Esophagus squamous epithelium (tissue), 5 donors: ENCODE data around the gene C20orf141. TPM values are rescaled to one million over a fixed set of nuclear protein-coding genes. Genes with fewer than 3 reads are reported as not detected.
"Not testable (repeated sequence)": the region's sequence is repeated elsewhere in the genome, so short reads cannot be mapped to it uniquely, and the experiment has no call there.

Experiments used
- DNase-seq: peaks from one replicate; lab custom pipeline; 2025; lab: John Stamatoyannopoulos, UW
- H3K27ac ChIP-seq, 4 donors: fragments of 200-600 bp; sonication (generic); one replicate each; pipeline ENCODE4 v1.5.1; 2016 to 2019; ENCODE audit warnings: mild to moderate bottlenecking in 1 of 4
- H3K27me3 ChIP-seq, 4 donors: fragments of 200-600 bp; sonication (generic); 1 replicate in 3 of 4; 2 replicates in 1 of 4; pipeline versions ENCODE4 v1.5.1 to v1.6.0; 2017 to 2021; ENCODE audit warnings: antibody characterized with exemption in 1 of 4
- H3K36me3 ChIP-seq, 3 donors: fragments of 200-600 bp; sonication (generic); one replicate each; pipeline ENCODE4 v1.5.1; 2016 to 2019
- H3K4me1 ChIP-seq, 3 donors: fragments of 200-600 bp; sonication (generic); one replicate each; pipeline ENCODE4 v1.5.1; 2017 to 2019
- H3K4me3 ChIP-seq, 4 donors: fragments of 200-600 bp; sonication (generic); 1 replicate in 3 of 4; 2 replicates in 1 of 4; pipeline ENCODE4 v1.5.1; 2016 to 2019; ENCODE audit warnings: mild to moderate bottlenecking in 2 of 4, moderate library complexity in 1 of 4
- H3K9me3 ChIP-seq, 3 donors: fragments of 200-600 bp; sonication (generic); one replicate each; pipeline ENCODE4 v1.5.1; 2016 to 2019
- CTCF ChIP-seq, 6 experiments: fragments of 450-650 bp in 4 of 6; fragments of 200-600 bp in 2 of 6; sonication (generic) in 2 of 6; IDR thresholded peaks; one replicate each; pipeline ENCODE4 v1.5.1; 2016 to 2019; ENCODE audit warnings: antibody characterized with exemption in 6 of 6, mild to moderate bottlenecking in 4 of 6, moderate library complexity in 4 of 6
- POLR2A ChIP-seq, 4 donors: fragments of 450-650 bp; IDR thresholded peaks; one replicate each; pipeline ENCODE4 v1.6.1; 2017; ENCODE audit warnings: antibody characterized with exemption in 4 of 4, mild to moderate bottlenecking in 4 of 4, moderate library complexity in 3 of 4
- WGBS, 2 donors: methylation state at CpG; one replicate each; pipeline ENCODE4 v1.1.5; 2018; 5-methylcytosine and 5-hydroxymethylcytosine counted together
- intact Hi-C: fragments of 100-400 bp; cut with DNase I; formaldehyde crosslinking; loops from one replicate; pipeline ENCODE4 v1.15.0; 2022
- total RNA-seq, 4 donors: library from RNA; depleted of rRNA; stranded (reverse); fragments of >200 nt; gene quantifications; one replicate each; pipeline ENCODE4 v1.1.0, GENCODE V29; 2016
- donor health status: DM: yes; HTN: yes; CAD: no.

The C20orf141 gene
- total RNA-seq, 4 donors from 2014 or later, result not detected

- Histone ChIP-seq H3K36me3 (no peaks in the 10 kb centered on the region), H3K9me3 (no peaks in the 10 kb centered on the region), H3K4me3 (no peak overlapping the region), H3K4me1 (peaks cover 0 to 12% (median 0%) of the 10 kb centered on the region in 3 donors), H3K27ac (no peak overlapping the region), H3K27me3 (peaks cover 5 to 58% (median 11%) of the 10 kb centered on the region in 4 donors)
- DNase-seq, result no peak
- intact Hi-C loops, result no loop called here
- WGBS, 2 donors, result 20 to 34% methylated on average over 10 to 50 of the region's 68 CpGs
- TF ChIP-seq CTCF (IDR thresholded peaks at IDR 0.05) (no peak), POLR2A (IDR thresholded peaks at IDR 0.05) (no peak)
Observed at GRCh38 chr20:2820896-2821869, 6.4 kb downstream of the C20orf141 start.

DNA sequence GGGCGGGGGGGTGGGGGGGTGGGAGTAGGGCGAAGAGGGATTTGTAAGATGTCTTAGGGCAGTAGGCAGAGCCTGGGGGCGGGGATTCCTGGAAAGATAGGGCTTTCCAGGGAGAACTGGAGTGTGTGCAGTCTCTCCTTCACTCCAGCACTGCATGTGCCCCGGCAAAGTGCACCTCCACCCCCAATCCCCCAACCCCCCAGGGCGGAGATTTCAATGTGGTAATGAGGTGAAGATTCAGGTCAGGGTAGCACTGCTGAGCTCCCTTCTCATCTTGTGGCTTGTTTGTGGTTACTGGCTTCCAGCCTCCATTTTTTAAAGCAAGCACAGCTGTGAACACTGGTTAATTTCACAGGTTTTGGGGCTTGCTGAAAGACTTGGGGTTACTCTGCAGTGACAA lies 7.3 kb downstream of the C20orf141 start:
- WGBS, 2 donors, result 0 to 25% methylated on average over 2 to 3 of the region's 5 CpGs
- H3K4me1 ChIP-seq, result peaks cover 0 to 12% (median 0%) of the 10 kb centered on the region in 3 donors
- peaks cover 5 to 63% (median 11%) of the 10 kb centered on the region in 4 donors for H3K27me3 ChIP-seq
- H3K4me3 ChIP-seq, result peak overlapping the region in 1 of 4 donors; percentile 6
- no peak for DNase-seq
- H3K36me3 ChIP-seq, result no peaks in the 10 kb centered on the region
- H3K9me3 ChIP-seq, result no peaks in the 10 kb centered on the region
- no peak for TF ChIP-seq CTCF (IDR thresholded peaks at IDR 0.05)
- no peak for TF ChIP-seq POLR2A (IDR thresholded peaks at IDR 0.05)
- no peak overlapping the region for H3K27ac ChIP-seq
- intact Hi-C loops, result no loop called here

- WGBS, 2 donors, result 83 to 88% methylated on average over 2 of the region's 2 CpGs
- H3K27me3 ChIP-seq, result peaks cover 2 to 42% (median 6%) of the 10 kb centered on the region in 4 donors
- no peaks in the 10 kb centered on the region for H3K36me3 ChIP-seq
- H3K27ac ChIP-seq, result no peak overlapping the region
- TF ChIP-seq CTCF (IDR thresholded peaks at IDR 0.05) (no peak), POLR2A (IDR thresholded peaks at IDR 0.05) (no peak)
- DNase-seq, result no peak
- H3K4me3 ChIP-seq, result no peak overlapping the region
- peaks cover 0 to 10% (median 0%) of the 10 kb centered on the region in 3 donors for H3K4me1 ChIP-seq
- no peaks in the 10 kb centered on the region for H3K9me3 ChIP-seq
- intact Hi-C loops, result no loop called here
Observed at GRCh38 chr20:2825761-2826160, 11.0 kb downstream of the C20orf141 start.

DNA sequence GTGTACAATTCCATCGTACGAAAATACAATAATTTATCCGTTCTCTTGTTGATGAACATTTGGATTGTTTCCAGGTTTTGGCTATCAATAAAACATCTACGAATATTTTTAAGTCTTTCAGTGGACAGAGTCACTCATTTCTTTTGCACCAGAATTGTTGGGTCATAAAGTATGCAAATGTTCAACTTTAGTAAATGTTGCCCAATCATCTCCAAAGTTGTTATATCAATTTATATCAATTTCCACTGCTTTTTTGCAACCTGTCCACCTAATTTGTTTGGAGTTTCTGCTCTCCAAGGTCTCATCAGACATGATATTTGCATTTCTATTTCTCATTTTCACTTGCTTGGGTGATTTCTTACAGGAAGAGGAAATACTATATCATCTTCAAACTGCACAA lies 11.9 kb downstream of the C20orf141 start:
- DNase-seq, result no peak
- Histone ChIP-seq H3K27ac (no peak overlapping the region), H3K36me3 (no peaks in the 10 kb centered on the region), H3K4me3 (no peak overlapping the region), H3K27me3 (peaks cover 0 to 33% (median 0%) of the 10 kb centered on the region in 4 donors), H3K4me1 (peaks cover 0 to 4% (median 0%) of the 10 kb centered on the region in 3 donors), H3K9me3 (no peaks in the 10 kb centered on the region)
- TF ChIP-seq CTCF (IDR thresholded peaks at IDR 0.05) (no peak), POLR2A (IDR thresholded peaks at IDR 0.05) (no peak)
- 80 to 87% methylated on average over 4 of the region's 4 CpGs for WGBS, 2 donors
- intact Hi-C loops, result no loop called here

- Histone ChIP-seq H3K9me3 (no peaks in the 10 kb centered on the region), H3K27ac (no peak overlapping the region), H3K27me3 (peaks cover 0 to 26% (median 0%) of the 10 kb centered on the region in 4 donors), H3K36me3 (no peaks in the 10 kb centered on the region), H3K4me1 (peaks cover 0 to 9% (median 6%) of the 10 kb centered on the region in 3 donors), H3K4me3 (no peak overlapping the region)
- intact Hi-C loops, result no loop called here
- DNase-seq, result no peak
- WGBS, 2 donors, result 64 to 67% methylated on average over 6 of the region's 6 CpGs
- TF ChIP-seq POLR2A (IDR thresholded peaks at IDR 0.05) (no peak), CTCF (IDR thresholded peaks at IDR 0.05) (no peak)
Observed at GRCh38 chr20:2829376-2829775, 14.6 kb downstream of the C20orf141 start.

DNA sequence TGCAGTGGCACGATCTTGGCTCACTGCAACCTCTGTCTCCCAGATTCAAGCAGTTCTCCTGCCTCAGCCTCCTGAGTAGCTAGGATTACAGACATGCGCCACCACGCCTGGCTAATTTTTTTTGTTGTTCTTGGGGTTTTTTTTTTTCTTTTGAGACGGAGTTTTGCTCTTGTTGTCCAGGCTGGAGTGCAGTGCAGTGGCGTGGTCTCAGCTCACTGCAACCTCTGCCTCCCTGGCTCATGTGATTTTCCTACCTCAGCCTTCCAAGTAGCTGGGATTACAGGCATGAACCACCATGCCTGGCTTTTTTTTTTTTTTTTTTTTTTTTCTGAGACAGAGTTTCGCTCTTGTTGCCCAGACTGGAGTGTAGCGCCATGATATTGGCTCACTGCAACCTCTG lies 16.4 kb downstream of the C20orf141 start:
- H3K27ac ChIP-seq, intact Hi-C loops, H3K4me1 ChIP-seq, DNase-seq, H3K9me3 ChIP-seq, H3K4me3 ChIP-seq: not testable (repeated sequence)
- WGBS, 2 donors, result 45 to 54% methylated on average over 5 to 6 of the region's 7 CpGs
- Histone ChIP-seq H3K27me3 (peaks cover 0 to 20% (median 0%) of the 10 kb centered on the region in 4 donors), H3K36me3 (peaks cover 0 to 13% (median 0%) of the 10 kb centered on the region in 3 donors)
